Activated CD4-positive, alpha-beta memory T cell treated with anti-CD3 and anti-CD28 coated beads, Interleukin-2, amount 10 ng/mL, durations not matched to agents 7 days and 5 days (primary cell): ENCODE measurements around the gene NNMT. TPM values are rescaled to one million over a fixed set of nuclear protein-coding genes. Genes with fewer than 3 reads are reported as not detected.
A peak's percentile ranks its signal among the peaks of the same experiment; 100 is the strongest.
"Not testable (repeated sequence)": the region's sequence is repeated elsewhere in the genome, so short reads cannot be mapped to it uniquely, and the experiment has no call there.

Source experiments
- CTCF ChIA-PET: fragments of 350-600 bp; sonication (Branson Sonifier 250); formaldehyde crosslinking; loops from one replicate; lab custom pipeline; 2021; ENCODE audit warnings: antibody characterized with exemption, inconsistent platforms; lab: Charles Lee
- POLR2A ChIA-PET: fragments of 350-600 bp; sonication (Branson Sonifier 250); formaldehyde crosslinking; loops from one replicate; lab custom pipeline; 2021; ENCODE audit warnings: antibody characterized with exemption; lab: Charles Lee
- DNase-seq: peaks from one replicate; pipeline ENCODE4 v3.0.0-alpha.2; 2020
- H3K27ac Mint-ChIP-seq: one replicate; pipeline ENCODE4 v1.8.0; 2021; ENCODE audit warnings: mild to moderate bottlenecking, mixed read lengths
- H3K27me3 Mint-ChIP-seq: one replicate; pipeline ENCODE4 v1.8.0; 2021; ENCODE audit warnings: mixed read lengths
- H3K36me3 Mint-ChIP-seq: one replicate; pipeline ENCODE4 v1.8.0; 2021; ENCODE audit warnings: low read depth, mixed read lengths
- H3K4me1 Mint-ChIP-seq: one replicate; pipeline ENCODE4 v1.8.0; 2021; ENCODE audit warnings: mixed read lengths
- H3K4me3 Mint-ChIP-seq: one replicate; pipeline ENCODE4 v1.8.0; 2021; ENCODE audit warnings: mild to moderate bottlenecking, mixed read lengths
- H3K9me3 Mint-ChIP-seq: one replicate; pipeline ENCODE4 v1.8.0; 2021; ENCODE audit warnings: mixed read lengths
- total RNA-seq, 2 experiments: library from RNA; stranded (reverse); gene quantifications; one replicate each; pipeline ENCODE4 v1.2.3, GENCODE V29; 2021

Gene NNMT
- total RNA-seq, 2 experiments from 2014 or later = not detected

GRCh38 chr11:114330373-114330772 is 34.2 kb downstream of the NNMT start:
- H3K9me3 Mint-ChIP-seq = peaks cover 2% of the 10 kb centered on the region
- H3K27ac Mint-ChIP-seq = no peak overlapping the region
- H3K4me3 Mint-ChIP-seq = no peak overlapping the region
- H3K36me3 Mint-ChIP-seq = no peaks in the 10 kb centered on the region
- no peaks in the 10 kb centered on the region for H3K4me1 Mint-ChIP-seq
- CTCF ChIA-PET = interaction anchor here (1.8 kb wide), 1 partner anchor 10 kb away, joined by 10 read pairs; no protein-coding TSS in a partner anchor
- DNase-seq = no peak
- peaks cover 25% of the 10 kb centered on the region for H3K27me3 Mint-ChIP-seq
- POLR2A ChIA-PET = interaction anchor here (0.6 kb wide), 1 partner anchor 640 kb away, joined by 6 read pairs; no protein-coding TSS in a partner anchor

GRCh38 chr11:114340311-114341131 is 44.3 kb downstream of the NNMT start:
- H3K36me3 Mint-ChIP-seq = no peaks in the 10 kb centered on the region
- H3K9me3 Mint-ChIP-seq = no peaks in the 10 kb centered on the region
- POLR2A ChIA-PET = no interaction called here
- H3K27me3 Mint-ChIP-seq = peaks cover 17% of the 10 kb centered on the region
- DNase-seq = peak; percentile 32
- peaks cover 4% of the 10 kb centered on the region for H3K4me1 Mint-ChIP-seq
- H3K4me3 Mint-ChIP-seq = no peak overlapping the region
- CTCF ChIA-PET = interaction anchor here (0.8 to 1.6 kb wide), 9 partner anchors 10 to 102 kb away, joined by 3 to 10 read pairs (median 4); no protein-coding TSS in a partner anchor
- no peak overlapping the region for H3K27ac Mint-ChIP-seq

- H3K27me3 Mint-ChIP-seq = peaks cover 13% of the 10 kb centered on the region
Observed at GRCh38 chr11:114341667-114342066, 45.5 kb downstream of the NNMT start.

GRCh38 chr11:114342476-114342875 is 46.3 kb downstream of the NNMT start:
- POLR2A ChIA-PET = no interaction called here
- no peak overlapping the region for H3K27ac Mint-ChIP-seq
- peaks cover 10% of the 10 kb centered on the region for H3K27me3 Mint-ChIP-seq
- no peak for DNase-seq
- CTCF ChIA-PET = no interaction called here
- H3K4me3 Mint-ChIP-seq = no peak overlapping the region
- no peaks in the 10 kb centered on the region for H3K9me3 Mint-ChIP-seq
- H3K36me3 Mint-ChIP-seq = no peaks in the 10 kb centered on the region
- peaks cover 12% of the 10 kb centered on the region for H3K4me1 Mint-ChIP-seq

More at GRCh38 chr11:114341667-114342066, 45.5 kb downstream of the NNMT start:
- POLR2A ChIA-PET, H3K9me3 Mint-ChIP-seq, H3K4me3 Mint-ChIP-seq, H3K4me1 Mint-ChIP-seq, DNase-seq, H3K27ac Mint-ChIP-seq, H3K36me3 Mint-ChIP-seq, CTCF ChIA-PET: not testable (repeated sequence)

DNA sequence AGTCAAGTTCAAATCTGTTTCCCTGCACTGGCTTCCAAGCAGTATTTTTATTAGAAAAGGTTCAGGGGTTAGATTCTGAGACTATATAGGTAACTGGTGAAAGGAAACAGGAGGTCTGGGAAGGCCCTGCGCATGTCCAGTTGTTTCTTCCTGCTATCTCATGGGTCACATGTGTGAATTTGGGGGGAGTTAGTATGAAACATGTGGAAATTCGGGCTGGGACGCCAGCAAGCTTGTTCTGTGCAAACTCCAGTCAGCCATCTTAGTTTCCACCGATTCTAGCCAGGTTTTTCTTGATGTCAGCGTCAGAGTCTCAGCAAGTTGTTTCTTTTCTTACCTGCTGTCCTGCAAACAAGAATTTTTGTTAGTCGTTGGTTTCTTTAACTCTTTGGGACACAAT is 46.8 kb downstream of the NNMT start:
- Mint-ChIP-seq H3K4me1 (peaks cover 16% of the 10 kb centered on the region), H3K9me3 (no peaks in the 10 kb centered on the region), H3K27me3 (peaks cover 8% of the 10 kb centered on the region), H3K4me3 (no peak overlapping the region), H3K36me3 (no peaks in the 10 kb centered on the region), H3K27ac (no peak overlapping the region)
- POLR2A ChIA-PET = no interaction called here
- DNase-seq = no peak
- CTCF ChIA-PET = no interaction called here

GRCh38 chr11:114343493-114343892 is 47.3 kb downstream of the NNMT start:
- peaks cover 17% of the 10 kb centered on the region for H3K4me1 Mint-ChIP-seq

DNA sequence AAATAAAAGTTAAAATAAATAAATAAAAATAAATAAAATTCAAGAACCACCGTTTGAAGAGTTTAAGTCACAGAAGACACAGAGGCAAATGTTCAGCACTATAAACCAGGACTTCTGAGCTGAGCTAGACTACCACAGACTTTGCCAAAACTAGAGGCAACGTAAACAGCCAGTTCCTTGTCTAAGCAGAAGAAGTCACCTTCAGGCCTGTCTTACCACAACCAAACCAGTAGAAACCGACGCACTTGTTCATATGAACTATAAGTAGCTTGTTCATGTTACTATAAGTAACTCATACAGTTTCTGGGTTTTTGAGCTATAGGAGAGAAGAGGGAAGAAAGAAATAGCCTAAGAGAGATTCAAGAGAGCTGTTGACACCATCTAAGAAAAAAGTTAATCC is 48.3 kb downstream of the NNMT start:
- POLR2A ChIA-PET = no interaction called here
- CTCF ChIA-PET = no interaction called here
- H3K27ac Mint-ChIP-seq = no peak overlapping the region

More at GRCh38 chr11:114343493-114343892, 47.3 kb downstream of the NNMT start:
- DNase-seq = no peak
- CTCF ChIA-PET = no interaction called here
- Mint-ChIP-seq H3K27ac (no peak overlapping the region), H3K36me3 (no peaks in the 10 kb centered on the region), H3K27me3 (peaks cover 7% of the 10 kb centered on the region), H3K4me3 (no peak overlapping the region), H3K9me3 (no peaks in the 10 kb centered on the region)
- POLR2A ChIA-PET = no interaction called here

DNA sequence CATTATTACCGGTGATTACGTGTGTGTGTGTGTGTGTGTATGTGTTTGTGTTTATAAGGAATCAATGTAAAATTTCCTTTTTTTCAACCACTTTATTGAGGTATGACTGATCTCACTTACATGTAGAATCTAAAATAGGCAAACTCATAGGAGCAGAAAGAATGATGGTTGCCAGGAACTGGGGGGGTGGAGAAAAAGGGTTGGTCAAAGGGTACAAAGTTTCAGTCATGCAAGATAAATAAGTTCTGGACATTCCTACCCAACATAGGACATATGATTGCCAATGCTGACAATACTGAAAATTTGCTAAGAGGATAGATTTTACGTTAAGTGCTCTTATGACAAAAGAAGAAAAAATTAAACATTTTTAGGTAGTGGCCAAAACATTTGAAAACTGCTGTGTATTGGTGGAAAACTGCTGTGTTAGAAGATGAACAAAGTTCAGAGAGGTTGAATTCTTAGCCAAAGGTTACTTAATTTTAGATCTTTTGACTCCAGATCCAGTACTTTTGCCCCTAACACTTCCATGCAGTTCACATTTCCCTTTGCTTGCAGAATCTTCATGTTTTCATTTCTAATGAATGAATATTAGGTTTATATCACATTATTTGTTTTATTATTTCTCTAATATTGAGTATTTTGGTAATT is 49.5 kb downstream of the NNMT start:
- no peak overlapping the region for H3K27ac Mint-ChIP-seq
- ChIA-PET CTCF (no interaction called here), POLR2A (no interaction called here)
- H3K27me3 Mint-ChIP-seq = no peaks in the 10 kb centered on the region
- no peaks in the 10 kb centered on the region for H3K36me3 Mint-ChIP-seq
- peaks cover 15% of the 10 kb centered on the region for H3K4me1 Mint-ChIP-seq
- DNase-seq = no peak
- no peak overlapping the region for H3K4me3 Mint-ChIP-seq
- no peaks in the 10 kb centered on the region for H3K9me3 Mint-ChIP-seq

More for the DNA sequence above, 48.3 kb downstream of the NNMT start:
- Mint-ChIP-seq H3K9me3 (no peaks in the 10 kb centered on the region), H3K4me3 (no peak overlapping the region), H3K27me3 (peaks cover under 1% of the 10 kb centered on the region), H3K36me3 (no peaks in the 10 kb centered on the region), H3K4me1 (peaks cover 17% of the 10 kb centered on the region)
- no peak for DNase-seq

GRCh38 chr11:114346709-114347141 is 50.5 kb downstream of the NNMT start:
- Mint-ChIP-seq H3K9me3 (no peaks in the 10 kb centered on the region), H3K27ac (no peak overlapping the region)

GRCh38 chr11:114348200-114349191 is 52.3 kb downstream of the NNMT start:
- H3K9me3 Mint-ChIP-seq = no peaks in the 10 kb centered on the region
- no peaks in the 10 kb centered on the region for H3K27me3 Mint-ChIP-seq
- POLR2A ChIA-PET = no interaction called here
- H3K4me1 Mint-ChIP-seq = peaks cover 13% of the 10 kb centered on the region
- no peak overlapping the region for H3K4me3 Mint-ChIP-seq
- H3K27ac Mint-ChIP-seq = no peak overlapping the region
- H3K36me3 Mint-ChIP-seq = no peaks in the 10 kb centered on the region
- CTCF ChIA-PET = no interaction called here
- DNase-seq = peak; percentile 27

More at GRCh38 chr11:114346709-114347141, 50.5 kb downstream of the NNMT start:
- Mint-ChIP-seq H3K4me1 (peaks cover 13% of the 10 kb centered on the region), H3K4me3 (peak overlapping the region; percentile 28), H3K36me3 (no peaks in the 10 kb centered on the region), H3K27me3 (no peaks in the 10 kb centered on the region)
- ChIA-PET POLR2A (no interaction called here), CTCF (interaction anchor here (0.8 to 1.0 kb wide), 2 partner anchors 9 to 15 kb away, joined by 3 to 4 read pairs; no protein-coding TSS in a partner anchor)
- no peak for DNase-seq

DNA sequence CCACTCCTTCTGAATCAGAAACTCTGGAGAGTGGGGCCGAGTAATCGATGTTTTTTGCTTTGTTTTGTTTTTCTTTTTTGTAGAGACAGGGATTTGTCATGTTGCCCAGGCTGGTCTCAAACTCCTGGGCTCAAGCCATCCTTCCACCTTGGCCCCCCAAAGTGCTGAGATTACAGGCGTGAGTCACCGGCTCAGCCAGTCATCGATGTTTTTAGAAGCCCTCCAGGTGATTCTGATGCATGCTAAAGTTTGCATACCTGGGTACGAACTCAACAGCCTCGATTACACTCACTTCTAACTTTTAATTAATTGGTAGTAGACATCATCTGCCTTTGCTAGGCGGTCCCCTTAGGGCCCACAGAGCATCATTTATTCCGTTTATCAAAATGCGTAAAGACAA is 53.8 kb downstream of the NNMT start:
- H3K4me1 Mint-ChIP-seq = peaks cover 13% of the 10 kb centered on the region
- no peak for DNase-seq
- H3K36me3 Mint-ChIP-seq = no peaks in the 10 kb centered on the region
- no peaks in the 10 kb centered on the region for H3K9me3 Mint-ChIP-seq
- no peak overlapping the region for H3K27ac Mint-ChIP-seq
- no peaks in the 10 kb centered on the region for H3K27me3 Mint-ChIP-seq
- ChIA-PET CTCF (interaction anchor here (0.7 to 1.4 kb wide), 2 partner anchors 10 to 1107 kb away, joined by 3 to 7 read pairs; no protein-coding TSS in a partner anchor), POLR2A (no interaction called here)
- no peak overlapping the region for H3K4me3 Mint-ChIP-seq

- DNase-seq = no peak
- no peaks in the 10 kb centered on the region for H3K9me3 Mint-ChIP-seq
- no peaks in the 10 kb centered on the region for H3K4me1 Mint-ChIP-seq
- CTCF ChIA-PET = interaction anchor here (0.6 kb wide), 1 partner anchor 39 kb away, joined by 3 read pairs; no protein-coding TSS in a partner anchor
- POLR2A ChIA-PET = no interaction called here
- no peak overlapping the region for H3K4me3 Mint-ChIP-seq
- no peak overlapping the region for H3K27ac Mint-ChIP-seq
- H3K36me3 Mint-ChIP-seq = no peaks in the 10 kb centered on the region
- H3K27me3 Mint-ChIP-seq = peaks cover 3% of the 10 kb centered on the region
Observed at GRCh38 chr11:114353443-114353842, 57.2 kb downstream of the NNMT start.
